A673 (cell line): ENCODE data around the gene SLC4A8. TPM values are rescaled to one million over a fixed set of nuclear protein-coding genes. Genes with fewer than 3 reads are reported as not detected.

ENCODE experiments used
- BruUV-seq: library from RNA; stranded (reverse); fragments of 400-500 nt; replicated peaks from 2 replicates; lab custom pipeline; 2021; lab: Mats Ljungman, UMichigan
- CTCF ChIA-PET: fragments of 300-600 bp; sonication (Branson Sonifier 250); formaldehyde crosslinking; loops from one replicate; lab custom pipeline; 2022; ENCODE audit warnings: antibody characterized with exemption; lab: Charles Lee
- POLR2A ChIA-PET: fragments of 300-600 bp; sonication (Branson Sonifier 250); formaldehyde crosslinking; loops from one replicate; lab custom pipeline; 2022; ENCODE audit warnings: antibody characterized with exemption; ENCODE audit not compliant: low non-redundant PET; lab: Charles Lee
- DNase-seq: peaks from one replicate; pipeline ENCODE4 v3.0.0-alpha.2; 2015; ENCODE audit warnings: low spot score
- H3K27ac ChIP-seq: fragments of 200-600 bp; sonication (generic); 2 replicates; pipeline ENCODE4 v1.5.1; 2016; ENCODE audit warnings: mixed run types, low read depth, mild to moderate bottlenecking, mixed read lengths, antibody characterized with exemption, low read length; ENCODE audit not compliant: poor library complexity, severe bottlenecking
- H3K27me3 ChIP-seq: fragments of 200-600 bp; sonication (generic); replicated peaks from 2 replicates; pipeline ENCODE4 v1.6.1; 2017; ENCODE audit warnings: mixed run types, low read depth, mild to moderate bottlenecking, mixed read lengths, antibody characterized with exemption, low read length; ENCODE audit not compliant: insufficient read depth, poor library complexity
- H3K36me3 ChIP-seq: fragments of 200-600 bp; sonication (generic); 2 replicates; pipeline ENCODE4 v1.6.1; 2016; ENCODE audit warnings: mixed run types, mild to moderate bottlenecking, mixed read lengths, antibody characterized with exemption, low read length; ENCODE audit not compliant: insufficient read depth, poor library complexity, severe bottlenecking
- H3K4me1 ChIP-seq: fragments of 200-600 bp; sonication (generic); 2 replicates; pipeline ENCODE4 v1.6.1; 2017; ENCODE audit warnings: mixed run types, mild to moderate bottlenecking, mixed read lengths, antibody characterized with exemption, low read length; ENCODE audit not compliant: insufficient read depth, poor library complexity, severe bottlenecking
- H3K4me3 ChIP-seq: fragments of 200-600 bp; sonication (generic); 2 replicates; pipeline ENCODE4 v1.5.1; 2016; ENCODE audit warnings: low read depth, mixed run types, mild to moderate bottlenecking, mixed read lengths, low read length; ENCODE audit not compliant: poor library complexity, severe bottlenecking
- H3K9me3 ChIP-seq: fragments of 200-600 bp; sonication (generic); 2 replicates; pipeline ENCODE4 v1.6.1; 2016; ENCODE audit warnings: mixed run types, low read depth, mild to moderate bottlenecking, mixed read lengths, antibody characterized with exemption, low read length; ENCODE audit not compliant: poor library complexity, severe bottlenecking
- EZH2 ChIP-seq: fragments of 200-600 bp; sonication (generic); IDR thresholded peaks from 2 replicates; pipeline ENCODE4 v1.6.1; 2017; ENCODE audit warnings: borderline replicate concordance, low read depth, mild to moderate bottlenecking, mixed read lengths, antibody characterized with exemption, low read length; ENCODE audit not compliant: poor library complexity, severe bottlenecking
- intact Hi-C: fragments of 100-400 bp; cut with micrococcal nuclease; formaldehyde crosslinking; loops from one replicate; pipeline ENCODE4 v1.10.0; 2022; ENCODE audit not compliant: unreplicated experiment
- total RNA-seq: library from RNA; stranded (reverse); gene quantifications from 2 replicates; pipeline ENCODE4 v1.2.3, GENCODE V29; 2021
- TF ChIP-seq, protein P1 (sequence below): fragments of 300-800, 200-600 bp; sonication (generic); conservative IDR thresholded peaks from 2 replicates; pipeline ENCODE4 v1.5.1; 2017; ENCODE audit warnings: low read depth, mild to moderate bottlenecking, antibody characterized with exemption, low read length, moderate library complexity, mixed read lengths

Gene SLC4A8
- total RNA-seq, 1 experiment from 2014 or later: 0.73 TPM

DNA sequence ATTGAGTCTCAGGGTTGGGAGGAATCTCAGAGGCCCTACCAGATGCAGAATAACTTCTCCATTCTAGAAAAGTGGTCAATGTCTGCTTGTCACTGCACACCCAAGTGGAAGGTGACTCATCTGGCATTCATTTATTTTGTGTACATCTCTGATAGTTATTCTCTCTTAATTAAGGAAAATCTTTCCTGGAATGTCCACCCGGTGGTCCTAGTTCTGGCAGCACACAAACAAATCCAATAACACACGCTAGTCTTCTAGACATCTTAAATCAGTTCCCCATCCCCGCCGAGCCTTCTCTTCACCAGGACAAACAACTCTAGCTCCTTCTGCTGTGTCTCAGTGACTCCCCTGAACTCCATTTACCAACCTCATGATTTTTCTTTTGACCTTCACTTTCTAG lies 116.4 kb downstream of the SLC4A8 start:
- BruUV-seq: no TSS peak

DNA sequence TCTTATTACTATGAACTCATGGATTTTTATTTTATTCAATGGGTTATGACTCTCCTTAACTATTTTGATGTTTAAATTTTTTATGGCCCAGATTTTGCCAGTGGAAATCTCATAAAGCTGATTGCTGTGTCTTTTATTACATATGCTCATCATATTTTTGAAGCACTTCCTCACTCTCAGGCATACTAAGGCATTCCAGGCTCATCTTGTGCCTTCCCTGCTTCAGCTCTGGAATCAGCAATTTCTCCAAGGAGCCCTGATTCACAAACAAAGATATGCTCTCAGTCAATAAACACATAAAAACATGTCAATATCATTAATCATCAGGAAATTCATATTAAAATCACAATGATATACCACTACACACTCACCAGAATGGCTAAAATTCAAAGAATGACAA lies 121.5 kb downstream of the SLC4A8 start:
- H3K9me3 ChIP-seq: no peaks in the 10 kb centered on the region
- POLR2A ChIA-PET: no interaction called here
- no peaks in the 10 kb centered on the region for H3K36me3 ChIP-seq
- H3K4me3 ChIP-seq: no peak overlapping the region
- H3K4me1 ChIP-seq: no peaks in the 10 kb centered on the region
- CTCF ChIA-PET: no interaction called here
- peaks cover 13% of the 10 kb centered on the region for H3K27me3 ChIP-seq
- no peak overlapping the region for H3K27ac ChIP-seq
- DNase-seq: no peak
- TF ChIP-seq, protein P1, sequence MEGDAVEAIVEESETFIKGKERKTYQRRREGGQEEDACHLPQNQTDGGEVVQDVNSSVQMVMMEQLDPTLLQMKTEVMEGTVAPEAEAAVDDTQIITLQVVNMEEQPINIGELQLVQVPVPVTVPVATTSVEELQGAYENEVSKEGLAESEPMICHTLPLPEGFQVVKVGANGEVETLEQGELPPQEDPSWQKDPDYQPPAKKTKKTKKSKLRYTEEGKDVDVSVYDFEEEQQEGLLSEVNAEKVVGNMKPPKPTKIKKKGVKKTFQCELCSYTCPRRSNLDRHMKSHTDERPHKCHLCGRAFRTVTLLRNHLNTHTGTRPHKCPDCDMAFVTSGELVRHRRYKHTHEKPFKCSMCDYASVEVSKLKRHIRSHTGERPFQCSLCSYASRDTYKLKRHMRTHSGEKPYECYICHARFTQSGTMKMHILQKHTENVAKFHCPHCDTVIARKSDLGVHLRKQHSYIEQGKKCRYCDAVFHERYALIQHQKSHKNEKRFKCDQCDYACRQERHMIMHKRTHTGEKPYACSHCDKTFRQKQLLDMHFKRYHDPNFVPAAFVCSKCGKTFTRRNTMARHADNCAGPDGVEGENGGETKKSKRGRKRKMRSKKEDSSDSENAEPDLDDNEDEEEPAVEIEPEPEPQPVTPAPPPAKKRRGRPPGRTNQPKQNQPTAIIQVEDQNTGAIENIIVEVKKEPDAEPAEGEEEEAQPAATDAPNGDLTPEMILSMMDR: no peak
- no peak for TF ChIP-seq EZH2
- intact Hi-C loops: no loop called here
- BruUV-seq: no TSS peak

More for the DNA sequence above, 116.4 kb downstream of the SLC4A8 start:
- Histone ChIP-seq H3K36me3 (no peaks in the 10 kb centered on the region), H3K27ac (no peak overlapping the region), H3K9me3 (no peaks in the 10 kb centered on the region), H3K4me1 (no peaks in the 10 kb centered on the region), H3K4me3 (no peak overlapping the region), H3K27me3 (peaks cover 8% of the 10 kb centered on the region)
- TF ChIP-seq, protein P1: no peak
- TF ChIP-seq EZH2: no peak
- DNase-seq: no peak
- ChIA-PET CTCF (no interaction called here), POLR2A (no interaction called here)
- intact Hi-C loops: no loop called here

DNA sequence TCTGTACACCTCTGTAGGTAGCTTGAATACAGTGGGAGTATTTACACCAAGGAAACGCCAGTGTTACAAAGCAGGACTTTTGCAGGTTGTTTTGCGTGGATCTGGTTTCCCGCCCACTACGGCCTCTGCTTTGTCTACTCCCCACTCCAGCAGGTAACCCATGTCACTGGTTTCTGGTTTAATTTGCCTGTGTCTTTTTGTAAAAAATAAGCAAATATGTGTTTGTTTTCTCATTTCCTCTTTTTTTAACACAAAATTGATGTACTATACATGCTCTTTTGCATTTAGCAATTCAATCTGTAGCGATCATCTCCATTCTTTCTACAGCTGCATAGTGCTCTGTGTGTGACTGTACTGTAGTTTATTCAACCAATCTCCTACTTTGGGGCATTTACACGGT lies 123.0 kb downstream of the SLC4A8 start:
- Histone ChIP-seq H3K4me1 (no peaks in the 10 kb centered on the region), H3K27ac (no peak overlapping the region), H3K27me3 (peaks cover 13% of the 10 kb centered on the region), H3K9me3 (no peaks in the 10 kb centered on the region), H3K4me3 (no peak overlapping the region), H3K36me3 (no peaks in the 10 kb centered on the region)
- ChIA-PET POLR2A (no interaction called here), CTCF (no interaction called here)
- BruUV-seq: no TSS peak
- TF ChIP-seq EZH2: no peak
- TF ChIP-seq, protein P1: no peak
- no peak for DNase-seq
- intact Hi-C loops: no loop called here
